Lung (tissue), 16 donors: Measurements from ENCODE around the gene SLC22A23. TPM values are rescaled to one million over a fixed set of nuclear protein-coding genes. Genes with fewer than 3 reads are reported as not detected.

Experiments
- ATAC-seq: fragments of 200-7000 bp; cut with Tn5 transposase; one replicate; pipeline ENCODE4 v1.9.1; 2020; ENCODE audit warnings: moderate number of reproducible peaks; ENCODE audit not compliant: insufficient read depth, low FRiP score
- DNase-seq, 3 donors: peaks; one replicate each; pipeline ENCODE4 v3.0.0-alpha.2; 2013 to 2017
- H3K27ac ChIP-seq, 2 donors: one replicate each; pipeline ENCODE4 v1.5.1; 2013; ENCODE audit warnings: mild to moderate bottlenecking in 2 of 2, moderate library complexity in 2 of 2, control low read depth in 1 of 2, inconsistent platforms in 1 of 2, low read depth in 1 of 2, low read length in 1 of 2
- H3K27me3 ChIP-seq, 3 donors: one replicate each; pipeline ENCODE4 v1.5.1; 2013; ENCODE audit warnings: low read length in 2 of 3; ENCODE audit not compliant: control insufficient read depth in 3 of 3, insufficient read depth in 3 of 3
- H3K36me3 ChIP-seq, 4 donors: one replicate each; pipeline ENCODE4 v1.5.1; 2013; ENCODE audit warnings: low read length in 4 of 4, mild to moderate bottlenecking in 1 of 4, moderate library complexity in 1 of 4; ENCODE audit not compliant: control insufficient read depth in 4 of 4, insufficient read depth in 4 of 4
- H3K4me1 ChIP-seq, 5 donors: one replicate each; pipeline ENCODE4 v1.5.1; 2013; ENCODE audit warnings: low read length in 5 of 5, mild to moderate bottlenecking in 2 of 5, moderate library complexity in 1 of 5; ENCODE audit not compliant: control insufficient read depth in 5 of 5, insufficient read depth in 5 of 5
- H3K4me3 ChIP-seq: one replicate; pipeline ENCODE4 v1.5.1; 2013; ENCODE audit warnings: mild to moderate bottlenecking, control low read depth, moderate library complexity
- H3K9ac ChIP-seq, 2 donors: one replicate each; pipeline ENCODE4 v1.5.1; 2013; ENCODE audit warnings: low read length in 2 of 2, control low read depth in 1 of 2; ENCODE audit not compliant: insufficient read depth in 1 of 2
- H3K9me3 ChIP-seq, 4 donors: one replicate each; pipeline ENCODE4 v1.5.1; 2013; ENCODE audit warnings: low read length in 3 of 4, mild to moderate bottlenecking in 1 of 4, moderate library complexity in 1 of 4; ENCODE audit not compliant: control insufficient read depth in 4 of 4, insufficient read depth in 3 of 4
- CTCF ChIP-seq: IDR thresholded peaks from 2 replicates; pipeline ENCODE4 v1.5.1; 2012; ENCODE audit warnings: mild to moderate bottlenecking; ENCODE audit errors: control extremely low read depth, extremely low read depth
- WGBS, 2 donors: extraction: QIAGEN DNeasy Blood & Tissue Kit; methylation state at CpG; one replicate each; pipeline ENCODE4 v1.1.7; 2013; 5-methylcytosine and 5-hydroxymethylcytosine counted together
- long read RNA-seq, 5 donors: transcript quantifications; one replicate each; lab custom pipeline, GENCODE V29; 2026
- polyA plus RNA-seq, 2 donors: library from polyadenylated mRNA; stranded (reverse); fragments of 200-250 nt; gene quantifications; one replicate each; pipeline ENCODE4 v1.2.1, GENCODE V29; 2013
- total RNA-seq, 2 donors: library from RNA; depleted of rRNA in 1 of 2; stranded (reverse); fragments of >200 nt in 1 of 2; gene quantifications; one replicate each; pipeline ENCODE4 v1.2.1, GENCODE V29; 2014 to 2021
- donor health status: control.
- donor health status: control.
- donor health status: Bipolar disorder and iron deficiency.
- donor health status: healthy.
- donor health status: DM: yes; HTN: yes; CAD: no.

Gene SLC22A23
- total RNA-seq (10 to 100 TPM; 33.6 to 45.6 TPM), polyA plus RNA-seq (10 to 100 TPM in 1 of 2 donors, 1 to 10 TPM in 1; 6.6 to 14.5 TPM)
- long read RNA-seq, donor 1, full-length matches to known transcripts: 2 of 2 reads
- long read RNA-seq, donor 1, partial matches to known transcripts: 0 of 2 reads
- long read RNA-seq, donor 1, other reads (novel, unspliced or antisense): 0 of 2 reads
- long read RNA-seq, donor 2: 0 reads
- long read RNA-seq, donor 3, partial matches to known transcripts: 0 of 1 reads
- long read RNA-seq, donor 3, other reads (novel, unspliced or antisense): 0 of 1 reads
- long read RNA-seq, donor 4, full-length matches to known transcripts: 1 of 1 reads
- long read RNA-seq, donor 4, partial matches to known transcripts: 0 of 1 reads
- long read RNA-seq, donor 4, other reads (novel, unspliced or antisense): 0 of 1 reads
- long read RNA-seq, donor 5, full-length matches to known transcripts: 6 of 6 reads
- long read RNA-seq, donor 5, partial matches to known transcripts: 0 of 6 reads
- long read RNA-seq, donor 5, other reads (novel, unspliced or antisense): 0 of 6 reads

- peak; percentile 35 for TF ChIP-seq CTCF
- peak within 1 kb of the TSS; percentile 54 for H3K4me3 ChIP-seq
- WGBS, 2 donors: 0 to 2% methylated on average over 41 to 97 of the region's 97 CpGs
Observed at GRCh38 chr6:3456898-3457709, at the start of gene SLC22A23. Gene SLC22A23, minus strand, starts transcription at chr6:3457050. Its CDS starts 491 bp downstream, at chr6:3456559.

GRCh38 chr6:3506200-3506599 lies 49.4 kb upstream of the SLC22A23 start:
- TF ChIP-seq CTCF: no peak
- 49 to 56% methylated on average over 4 of the region's 4 CpGs for WGBS, 2 donors
- H3K27ac ChIP-seq: no peak overlapping the region

More at GRCh38 chr6:3456898-3457709, at the start of gene SLC22A23:
- Histone ChIP-seq H3K27me3 (peaks cover 0 to 5% (median 0%) of the 10 kb centered on the region in 3 donors), H3K4me1 (peaks cover 3 to 32% (median 13%) of the 10 kb centered on the region in 5 donors), H3K36me3 (no peaks in the 10 kb centered on the region), H3K27ac (peak within 1 kb of the TSS; percentile 35 to 52), H3K9me3 (peaks cover 0 to 2% (median 0%) of the 10 kb centered on the region in 4 donors), H3K9ac (peak within 1 kb of the TSS; percentile 38 to 66)
- peak; percentile 83 for ATAC-seq
- DNase-seq: peak; percentile 62 to 75 (median 73)

GRCh38 chr6:3504938-3505805 lies 48.3 kb upstream of the SLC22A23 start:
- H3K27ac ChIP-seq: no peak overlapping the region
- DNase-seq: no peak
- no peaks in the 10 kb centered on the region for H3K9me3 ChIP-seq
- peaks cover 0 to 45% (median 9%) of the 10 kb centered on the region in 5 donors for H3K4me1 ChIP-seq
- H3K9ac ChIP-seq: no peak overlapping the region
- WGBS, 2 donors: 86 to 87% methylated on average over 13 of the region's 13 CpGs
- no peaks in the 10 kb centered on the region for H3K36me3 ChIP-seq
- no peak for ATAC-seq
- no peaks in the 10 kb centered on the region for H3K27me3 ChIP-seq
- no peak overlapping the region for H3K4me3 ChIP-seq
- no peak for TF ChIP-seq CTCF

More at GRCh38 chr6:3506200-3506599, 49.4 kb upstream of the SLC22A23 start:
- Histone ChIP-seq H3K27me3 (no peaks in the 10 kb centered on the region), H3K4me3 (no peak overlapping the region), H3K9me3 (no peaks in the 10 kb centered on the region), H3K9ac (no peak overlapping the region), H3K36me3 (no peaks in the 10 kb centered on the region), H3K4me1 (peaks cover 0 to 39% (median 9%) of the 10 kb centered on the region in 5 donors)
- no peak for DNase-seq
- ATAC-seq: no peak
